Neutrophil (primary cell): ENCODE data around the gene EPHA6.
"Not testable (repeated sequence)": the region's sequence is repeated elsewhere in the genome, so short reads cannot be mapped to it uniquely, and the experiment has no call there.

Experiments
- H3K27ac ChIP-seq: fragments of 200-600 bp; sonication (generic); 2 replicates; pipeline ENCODE4 v1.5.1; 2016; ENCODE audit warnings: mild to moderate bottlenecking, moderate library complexity
- H3K27me3 ChIP-seq: fragments of 200-600 bp; sonication (generic); 2 replicates; pipeline ENCODE4 v1.6.0; 2016; ENCODE audit warnings: mild to moderate bottlenecking
- H3K36me3 ChIP-seq: fragments of 200-600 bp; sonication (generic); 2 replicates; pipeline ENCODE4 v1.5.1; 2017
- H3K4me1 ChIP-seq, 2 experiments: fragments of 200-600 bp in 1 of 2; sonication (generic) in 1 of 2; 1 replicate in 1 of 2; 2 replicates in 1 of 2; pipeline versions ENCODE4 v1.5.1 to v1.6.1; 2013 to 2016; ENCODE audit warnings: low read depth in 1 of 2, low read length in 1 of 2, mild to moderate bottlenecking in 1 of 2, moderate library complexity in 1 of 2; ENCODE audit not compliant: control insufficient read depth in 1 of 2, insufficient read depth in 1 of 2
- H3K4me3 ChIP-seq, 2 experiments: fragments of 200-600 bp in 1 of 2; sonication (generic) in 1 of 2; 1 replicate in 1 of 2; 2 replicates in 1 of 2; pipeline ENCODE4 v1.5.1; 2013 to 2016; ENCODE audit warnings: low read depth in 1 of 2, low read length in 1 of 2, mild to moderate bottlenecking in 1 of 2, moderate library complexity in 1 of 2
- H3K9me3 ChIP-seq: fragments of 200-600 bp; sonication (generic); 2 replicates; pipeline ENCODE4 v1.5.1; 2016
- CTCF ChIP-seq: fragments of 200-600 bp; sonication (generic); IDR thresholded peaks from 2 replicates; pipeline ENCODE4 v1.5.1; 2016; ENCODE audit warnings: antibody characterized with exemption

Gene EPHA6

GRCh38 chr3:97575742-97576141, 761.3 kb downstream of the EPHA6 start:
- Histone ChIP-seq H3K27me3 (no peaks in the 10 kb centered on the region), H3K36me3 (no peaks in the 10 kb centered on the region), H3K27ac (no peak overlapping the region), H3K4me1 (no peaks in the 10 kb centered on the region), H3K9me3 (no peaks in the 10 kb centered on the region), H3K4me3 (no peak overlapping the region)
- no peak for TF ChIP-seq CTCF

- Histone ChIP-seq H3K9me3 (no peaks in the 10 kb centered on the region), H3K27me3 (no peaks in the 10 kb centered on the region)
- no peak for TF ChIP-seq CTCF
These were observed 761.8 kb downstream of the EPHA6 start for GRCh38 chr3:97576221-97576620.

GRCh38 chr3:97579365-97579764, 765.0 kb downstream of the EPHA6 start:
- H3K27ac ChIP-seq: no peak overlapping the region
- H3K9me3 ChIP-seq: no peaks in the 10 kb centered on the region
- H3K4me1 ChIP-seq: no peaks in the 10 kb centered on the region
- no peaks in the 10 kb centered on the region for H3K36me3 ChIP-seq
- H3K27me3 ChIP-seq: no peaks in the 10 kb centered on the region
- H3K4me3 ChIP-seq: no peak overlapping the region
- TF ChIP-seq CTCF: no peak

More at GRCh38 chr3:97576221-97576620, 761.8 kb downstream of the EPHA6 start:
- H3K4me3 ChIP-seq: no peak overlapping the region
- no peaks in the 10 kb centered on the region for H3K36me3 ChIP-seq
- H3K4me1 ChIP-seq: no peaks in the 10 kb centered on the region
- no peak overlapping the region for H3K27ac ChIP-seq

GRCh38 chr3:97610626-97611025, 796.2 kb downstream of the EPHA6 start:
- TF ChIP-seq CTCF: no peak
- no peak overlapping the region for H3K27ac ChIP-seq
- H3K9me3 ChIP-seq: no peaks in the 10 kb centered on the region
- no peaks in the 10 kb centered on the region for H3K36me3 ChIP-seq
- H3K4me1 ChIP-seq: no peaks in the 10 kb centered on the region
- H3K4me3 ChIP-seq: no peak overlapping the region
- H3K27me3 ChIP-seq: no peaks in the 10 kb centered on the region

- TF ChIP-seq CTCF: no peak
- no peaks in the 10 kb centered on the region for H3K4me1 ChIP-seq
- H3K4me3 ChIP-seq: no peak overlapping the region
- H3K9me3 ChIP-seq: no peaks in the 10 kb centered on the region
- no peaks in the 10 kb centered on the region for H3K27me3 ChIP-seq
- H3K36me3 ChIP-seq: no peaks in the 10 kb centered on the region
- no peak overlapping the region for H3K27ac ChIP-seq
These were observed 798.2 kb downstream of the EPHA6 start for GRCh38 chr3:97612632-97613031.

- H3K36me3 ChIP-seq: no peaks in the 10 kb centered on the region
- no peak for TF ChIP-seq CTCF
- H3K4me3 ChIP-seq: no peak overlapping the region
- no peaks in the 10 kb centered on the region for H3K4me1 ChIP-seq
- no peaks in the 10 kb centered on the region for H3K9me3 ChIP-seq
- H3K27me3 ChIP-seq: no peaks in the 10 kb centered on the region
- H3K27ac ChIP-seq: no peak overlapping the region
These were observed 798.7 kb downstream of the EPHA6 start for GRCh38 chr3:97613139-97613538.

- H3K27ac ChIP-seq, H3K4me1 ChIP-seq, H3K27me3 ChIP-seq, H3K4me3 ChIP-seq, H3K36me3 ChIP-seq, H3K9me3 ChIP-seq: not testable (repeated sequence)
These were observed 806.1 kb downstream of the EPHA6 start for GRCh38 chr3:97620514-97620913.
